ENCODE data around the gene SLC22A17. TPM values are rescaled to one million over a fixed set of nuclear protein-coding genes. Genes with fewer than 3 reads are reported as not detected.

Gene SLC22A17
- polyA plus RNA-seq, 1 donor from 2014 or later, result 182 TPM

DNA sequence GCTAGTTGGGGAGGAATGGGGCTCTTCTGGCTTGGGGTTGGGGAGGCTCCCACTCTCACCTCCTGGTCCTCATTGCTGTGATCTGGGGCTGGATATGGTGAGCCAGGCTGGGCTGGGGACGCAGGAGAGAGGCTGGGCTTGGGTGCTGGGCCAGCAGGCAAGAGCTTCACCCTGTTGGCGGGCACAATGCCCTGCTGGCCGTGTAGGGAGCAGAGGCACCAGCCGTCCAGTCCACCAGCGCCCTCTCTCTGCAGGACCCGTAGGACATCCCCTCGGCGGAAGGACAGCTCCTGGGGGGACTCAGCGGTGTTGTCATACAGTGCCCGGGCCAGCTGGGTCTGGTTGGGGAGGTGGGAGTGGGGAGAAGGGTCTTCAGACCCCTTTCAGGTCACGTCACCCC, 7.8 kb upstream of the SLC22A17 start:
- peaks cover 5% of the 10 kb centered on the region for H3K27me3 ChIP-seq (ENCODE audit: insufficient read depth, low read depth, low read length)
- no peak overlapping the region for H2AFZ ChIP-seq (ENCODE audit: low read depth, low read length)
- no peak overlapping the region for H3K9ac ChIP-seq (ENCODE audit: low read length)
- H4K20me1 ChIP-seq (ENCODE audit: insufficient read depth), result no peaks in the 10 kb centered on the region
- no peak overlapping the region for H3K27ac ChIP-seq (ENCODE audit: low read length)
- H3K79me2 ChIP-seq (replicated peaks; ENCODE audit: insufficient read depth, low read length), result peaks cover 25% of the 10 kb centered on the region
- TF ChIP-seq CTCF (IDR thresholded peaks at IDR 0.05; ENCODE audit: poor library complexity, severe bottlenecking) (no peak), POLR2AphosphoS5 (IDR thresholded peaks at IDR 0.05) (no peak), EZH2 (IDR thresholded peaks at IDR 0.05; ENCODE audit: borderline replicate concordance, insufficient read depth, low read length, poor library complexity, severe bottlenecking) (no peak)
- no peaks in the 10 kb centered on the region for H3F3A ChIP-seq (ENCODE audit: insufficient read depth, low read length, poor library complexity, severe bottlenecking)
- H3K9me2 ChIP-seq (ENCODE audit: insufficient read depth, low read length), result no peaks in the 10 kb centered on the region
- H3K4me3 ChIP-seq (ENCODE audit: low read length), result no peak overlapping the region
- H3K4me2 ChIP-seq (ENCODE audit: low read length), result no peak overlapping the region
- no peaks in the 10 kb centered on the region for H3K36me3 ChIP-seq (ENCODE audit: insufficient read depth, low read length)
- no peaks in the 10 kb centered on the region for H3K9me3 ChIP-seq (ENCODE audit: low read length)

- H4K20me1 ChIP-seq (ENCODE audit: insufficient read depth), result no peaks in the 10 kb centered on the region
These were observed 7.2 kb upstream of the SLC22A17 start for GRCh38 chr14:23359722-23360447.

More at GRCh38 chr14:23359722-23360447, 7.2 kb upstream of the SLC22A17 start:
- no peak overlapping the region for H3K4me3 ChIP-seq (ENCODE audit: low read length)
- no peak overlapping the region for H3K9ac ChIP-seq (ENCODE audit: low read length)
- no peak overlapping the region for H3K27ac ChIP-seq (ENCODE audit: low read length)
- no peaks in the 10 kb centered on the region for H3F3A ChIP-seq (ENCODE audit: insufficient read depth, low read length, poor library complexity, severe bottlenecking)
- no peak overlapping the region for H3K4me2 ChIP-seq (ENCODE audit: low read length)
- peaks cover 24% of the 10 kb centered on the region for H3K79me2 ChIP-seq (replicated peaks; ENCODE audit: insufficient read depth, low read length)
- H3K27me3 ChIP-seq (ENCODE audit: insufficient read depth, low read depth, low read length), result peaks cover under 1% of the 10 kb centered on the region
- no peak overlapping the region for H2AFZ ChIP-seq (ENCODE audit: low read depth, low read length)
- no peaks in the 10 kb centered on the region for H3K36me3 ChIP-seq (ENCODE audit: insufficient read depth, low read length)
- TF ChIP-seq EP300 (conservative IDR thresholded peaks at IDR 0.05; ENCODE audit: poor library complexity, severe bottlenecking) (no peak), SMC3 (conservative IDR thresholded peaks at IDR 0.05; ENCODE audit: poor library complexity) (no peak), MXI1 (conservative IDR thresholded peaks at IDR 0.05; ENCODE audit: poor library complexity, severe bottlenecking) (no peak), EZH2 (IDR thresholded peaks at IDR 0.05; ENCODE audit: borderline replicate concordance, insufficient read depth, low read length, poor library complexity, severe bottlenecking) (no peak), CTCF (IDR thresholded peaks at IDR 0.05; ENCODE audit: poor library complexity, severe bottlenecking) (no peak), RAD21 (conservative IDR thresholded peaks at IDR 0.05) (no peak), TAF1 (IDR thresholded peaks at IDR 0.05; ENCODE audit: low read depth) (no peak)
- TF ChIP-seq, protein P1, sequence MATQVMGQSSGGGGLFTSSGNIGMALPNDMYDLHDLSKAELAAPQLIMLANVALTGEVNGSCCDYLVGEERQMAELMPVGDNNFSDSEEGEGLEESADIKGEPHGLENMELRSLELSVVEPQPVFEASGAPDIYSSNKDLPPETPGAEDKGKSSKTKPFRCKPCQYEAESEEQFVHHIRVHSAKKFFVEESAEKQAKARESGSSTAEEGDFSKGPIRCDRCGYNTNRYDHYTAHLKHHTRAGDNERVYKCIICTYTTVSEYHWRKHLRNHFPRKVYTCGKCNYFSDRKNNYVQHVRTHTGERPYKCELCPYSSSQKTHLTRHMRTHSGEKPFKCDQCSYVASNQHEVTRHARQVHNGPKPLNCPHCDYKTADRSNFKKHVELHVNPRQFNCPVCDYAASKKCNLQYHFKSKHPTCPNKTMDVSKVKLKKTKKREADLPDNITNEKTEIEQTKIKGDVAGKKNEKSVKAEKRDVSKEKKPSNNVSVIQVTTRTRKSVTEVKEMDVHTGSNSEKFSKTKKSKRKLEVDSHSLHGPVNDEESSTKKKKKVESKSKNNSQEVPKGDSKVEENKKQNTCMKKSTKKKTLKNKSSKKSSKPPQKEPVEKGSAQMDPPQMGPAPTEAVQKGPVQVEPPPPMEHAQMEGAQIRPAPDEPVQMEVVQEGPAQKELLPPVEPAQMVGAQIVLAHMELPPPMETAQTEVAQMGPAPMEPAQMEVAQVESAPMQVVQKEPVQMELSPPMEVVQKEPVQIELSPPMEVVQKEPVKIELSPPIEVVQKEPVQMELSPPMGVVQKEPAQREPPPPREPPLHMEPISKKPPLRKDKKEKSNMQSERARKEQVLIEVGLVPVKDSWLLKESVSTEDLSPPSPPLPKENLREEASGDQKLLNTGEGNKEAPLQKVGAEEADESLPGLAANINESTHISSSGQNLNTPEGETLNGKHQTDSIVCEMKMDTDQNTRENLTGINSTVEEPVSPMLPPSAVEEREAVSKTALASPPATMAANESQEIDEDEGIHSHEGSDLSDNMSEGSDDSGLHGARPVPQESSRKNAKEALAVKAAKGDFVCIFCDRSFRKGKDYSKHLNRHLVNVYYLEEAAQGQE (IDR thresholded peaks at IDR 0.05; ENCODE audit: borderline replicate concordance), result no peak
- no peaks in the 10 kb centered on the region for H3K9me3 ChIP-seq (ENCODE audit: low read length)
- H3K9me2 ChIP-seq (ENCODE audit: insufficient read depth, low read length), result no peaks in the 10 kb centered on the region
